Peyer's patch (tissue), 4 donors: ENCODE measurements around the gene DNAJC12. TPM values are rescaled to one million over a fixed set of nuclear protein-coding genes. Genes with fewer than 3 reads are reported as not detected.

Experiments
- DNase-seq, 3 donors: peaks; one replicate each; pipeline ENCODE4 v3.0.0-alpha.2; 2017 to 2019
- H3K27ac ChIP-seq, 4 donors: fragments of 200-600 bp; sonication (generic); one replicate each; pipeline ENCODE4 v1.5.1; 2016 to 2019
- H3K27me3 ChIP-seq, 2 donors: fragments of 200-600 bp; sonication (generic); one replicate each; pipeline ENCODE4 v1.5.1; 2019
- H3K36me3 ChIP-seq, 3 donors: fragments of 200-600 bp; sonication (generic); one replicate each; pipeline ENCODE4 v1.5.1; 2016 to 2019
- H3K4me1 ChIP-seq, 4 donors: fragments of 200-600 bp; sonication (generic); one replicate each; pipeline ENCODE4 v1.5.1; 2016 to 2019
- H3K4me3 ChIP-seq, 4 donors: fragments of 200-600 bp; sonication (generic); 1 replicate in 3 of 4; 2 replicates in 1 of 4; pipeline ENCODE4 v1.5.1; 2016 to 2019; ENCODE audit warnings: mild to moderate bottlenecking in 1 of 4
- H3K9me3 ChIP-seq, 4 donors: fragments of 200-600 bp; sonication (generic); one replicate each; pipeline ENCODE4 v1.5.1; 2016 to 2019; ENCODE audit warnings: mild to moderate bottlenecking in 1 of 4
- POLR2A ChIP-seq, 2 donors: fragments of 450-650 bp; IDR thresholded peaks; one replicate each; pipeline ENCODE4 v1.5.1; 2017; ENCODE audit warnings: antibody characterized with exemption in 2 of 2, mild to moderate bottlenecking in 2 of 2, moderate library complexity in 2 of 2
- total RNA-seq, 4 donors: library from RNA; depleted of rRNA; stranded (reverse); fragments of >200 nt; gene quantifications; one replicate each; pipeline ENCODE4 v1.1.0, GENCODE V29; 2016
- TF ChIP-seq, protein P1 (sequence below), 6 experiments: fragments of 450-650 bp in 4 of 6; fragments of 200-600 bp in 2 of 6; sonication (generic) in 1 of 6; IDR thresholded peaks; one replicate each; pipeline ENCODE4 v1.5.1; 2017 to 2019; ENCODE audit warnings: antibody characterized with exemption in 6 of 6, mild to moderate bottlenecking in 3 of 6, moderate library complexity in 1 of 6

Gene DNAJC12
- total RNA-seq, 4 donors from 2014 or later: 1.8 to 3.3 (median 1.9) TPM; not detected in 1

DNA sequence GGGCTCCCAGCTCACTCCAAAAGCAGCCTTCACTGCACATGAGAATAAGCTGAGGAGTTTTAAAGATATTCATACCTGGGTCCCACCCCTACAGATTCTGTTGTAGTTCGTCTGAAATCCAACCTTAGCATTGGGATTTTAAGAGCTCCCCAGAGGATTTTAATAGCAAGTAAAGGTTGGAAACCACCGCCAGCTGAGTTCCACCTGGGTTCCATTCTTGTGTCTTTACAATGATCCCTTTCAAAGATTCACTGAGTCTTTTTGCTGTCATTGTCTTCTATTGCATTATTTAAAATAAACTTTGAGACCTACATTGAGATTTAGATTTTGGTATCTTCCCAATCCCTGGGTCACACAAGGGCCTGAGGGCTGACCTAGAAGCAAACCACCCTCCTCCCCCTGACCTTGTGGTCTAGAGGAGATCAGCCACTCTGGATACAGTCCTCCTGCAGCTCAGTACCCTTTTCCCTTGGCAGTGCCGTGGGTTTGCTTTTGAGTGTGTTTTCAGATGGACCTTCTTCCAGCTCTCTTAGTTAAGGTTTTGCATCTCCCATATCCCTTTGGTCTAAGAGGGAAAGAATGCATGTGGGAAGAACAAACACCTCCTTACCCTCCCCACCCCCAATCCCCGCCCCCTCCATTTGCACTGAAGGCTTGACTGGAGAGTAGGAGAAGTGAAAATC lies 23.9 kb upstream of the DNAJC12 start:
- TF ChIP-seq, protein P1, sequence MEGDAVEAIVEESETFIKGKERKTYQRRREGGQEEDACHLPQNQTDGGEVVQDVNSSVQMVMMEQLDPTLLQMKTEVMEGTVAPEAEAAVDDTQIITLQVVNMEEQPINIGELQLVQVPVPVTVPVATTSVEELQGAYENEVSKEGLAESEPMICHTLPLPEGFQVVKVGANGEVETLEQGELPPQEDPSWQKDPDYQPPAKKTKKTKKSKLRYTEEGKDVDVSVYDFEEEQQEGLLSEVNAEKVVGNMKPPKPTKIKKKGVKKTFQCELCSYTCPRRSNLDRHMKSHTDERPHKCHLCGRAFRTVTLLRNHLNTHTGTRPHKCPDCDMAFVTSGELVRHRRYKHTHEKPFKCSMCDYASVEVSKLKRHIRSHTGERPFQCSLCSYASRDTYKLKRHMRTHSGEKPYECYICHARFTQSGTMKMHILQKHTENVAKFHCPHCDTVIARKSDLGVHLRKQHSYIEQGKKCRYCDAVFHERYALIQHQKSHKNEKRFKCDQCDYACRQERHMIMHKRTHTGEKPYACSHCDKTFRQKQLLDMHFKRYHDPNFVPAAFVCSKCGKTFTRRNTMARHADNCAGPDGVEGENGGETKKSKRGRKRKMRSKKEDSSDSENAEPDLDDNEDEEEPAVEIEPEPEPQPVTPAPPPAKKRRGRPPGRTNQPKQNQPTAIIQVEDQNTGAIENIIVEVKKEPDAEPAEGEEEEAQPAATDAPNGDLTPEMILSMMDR (IDR thresholded peaks at IDR 0.05): no peak
- TF ChIP-seq POLR2A (IDR thresholded peaks at IDR 0.05): no peak
- Histone ChIP-seq H3K9me3 (no peaks in the 10 kb centered on the region), H3K36me3 (no peaks in the 10 kb centered on the region), H3K4me1 (no peaks in the 10 kb centered on the region), H3K27me3 (no peaks in the 10 kb centered on the region), H3K4me3 (no peak overlapping the region), H3K27ac (no peak overlapping the region)
- no peak for DNase-seq

DNA sequence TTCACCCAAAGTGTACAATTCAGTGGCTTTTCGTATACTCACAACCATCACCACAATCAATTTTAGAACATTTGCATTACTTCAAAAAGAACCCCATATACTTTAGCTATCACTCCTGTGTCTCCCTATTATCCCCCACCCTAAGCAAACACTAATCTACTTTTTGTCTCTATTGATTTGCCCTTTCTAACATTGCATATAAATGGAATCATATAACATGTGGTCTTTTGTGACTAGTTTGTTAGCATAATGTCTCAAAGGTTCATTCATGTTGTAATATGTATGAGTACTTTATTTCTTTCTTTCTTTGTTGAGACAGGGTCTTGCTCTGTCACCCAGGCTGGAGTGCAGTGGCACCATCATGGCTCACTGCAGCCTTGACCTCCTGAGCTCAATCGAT lies 21.0 kb upstream of the DNAJC12 start:
- H3K4me3 ChIP-seq: no peak overlapping the region
- H3K4me1 ChIP-seq: no peaks in the 10 kb centered on the region
- H3K27ac ChIP-seq: no peak overlapping the region
- no peaks in the 10 kb centered on the region for H3K27me3 ChIP-seq
- no peaks in the 10 kb centered on the region for H3K36me3 ChIP-seq
- no peak for TF ChIP-seq POLR2A (IDR thresholded peaks at IDR 0.05)
- TF ChIP-seq, protein P1 (IDR thresholded peaks at IDR 0.05): no peak
- H3K9me3 ChIP-seq: no peaks in the 10 kb centered on the region
- DNase-seq: no peak

DNA sequence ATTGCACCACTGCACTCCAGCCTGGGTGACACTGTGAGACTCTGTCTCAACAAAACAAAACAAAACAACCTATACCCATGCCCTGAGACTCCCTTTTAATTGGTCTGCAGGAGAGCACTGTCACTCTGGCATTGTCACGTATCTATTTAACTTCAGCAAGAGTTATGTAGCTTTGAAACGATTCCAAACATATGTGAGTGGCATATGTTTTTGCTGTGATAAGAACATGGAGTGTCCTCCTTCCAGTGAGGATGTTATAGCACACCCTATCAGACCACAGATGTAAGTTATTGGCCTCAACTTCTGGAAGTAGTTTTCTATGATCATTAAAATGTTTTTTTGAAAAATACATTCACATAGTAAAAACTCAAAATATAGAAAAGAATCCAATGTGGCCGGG lies 15.5 kb upstream of the DNAJC12 start:
- no peak for TF ChIP-seq POLR2A (IDR thresholded peaks at IDR 0.05)
- TF ChIP-seq, protein P1 (IDR thresholded peaks at IDR 0.05): no peak
- Histone ChIP-seq H3K27me3 (no peaks in the 10 kb centered on the region), H3K9me3 (no peaks in the 10 kb centered on the region), H3K27ac (no peak overlapping the region), H3K4me3 (no peak overlapping the region), H3K36me3 (no peaks in the 10 kb centered on the region), H3K4me1 (peaks cover 0 to 4% (median 0%) of the 10 kb centered on the region in 4 donors)
- DNase-seq: no peak

DNA sequence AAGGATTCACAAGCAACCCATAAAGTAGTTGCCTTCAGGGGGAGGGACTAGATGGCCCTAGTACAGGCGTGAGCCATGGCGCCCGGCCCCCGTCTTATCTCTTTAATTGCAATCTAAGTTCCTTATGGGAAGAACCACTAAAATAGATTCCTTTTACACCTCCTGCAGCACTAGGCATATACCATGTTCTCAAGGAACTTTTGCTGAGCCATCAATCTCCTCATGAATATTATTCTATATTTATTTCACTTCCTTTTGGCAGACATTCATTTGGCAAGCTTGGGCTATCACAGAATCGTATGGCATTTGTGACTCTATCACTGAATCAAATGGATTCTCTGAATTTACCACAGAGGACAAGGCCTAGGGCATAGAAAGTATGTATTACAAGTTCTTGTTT lies 14.8 kb upstream of the DNAJC12 start:
- no peak overlapping the region for H3K27ac ChIP-seq
- no peak overlapping the region for H3K4me3 ChIP-seq
- H3K36me3 ChIP-seq: no peaks in the 10 kb centered on the region
- no peak for TF ChIP-seq POLR2A (IDR thresholded peaks at IDR 0.05)
- TF ChIP-seq, protein P1 (IDR thresholded peaks at IDR 0.05): no peak
- DNase-seq: no peak
- no peaks in the 10 kb centered on the region for H3K9me3 ChIP-seq
- no peaks in the 10 kb centered on the region for H3K27me3 ChIP-seq
- peaks cover 0 to 4% (median 0%) of the 10 kb centered on the region in 4 donors for H3K4me1 ChIP-seq

DNA sequence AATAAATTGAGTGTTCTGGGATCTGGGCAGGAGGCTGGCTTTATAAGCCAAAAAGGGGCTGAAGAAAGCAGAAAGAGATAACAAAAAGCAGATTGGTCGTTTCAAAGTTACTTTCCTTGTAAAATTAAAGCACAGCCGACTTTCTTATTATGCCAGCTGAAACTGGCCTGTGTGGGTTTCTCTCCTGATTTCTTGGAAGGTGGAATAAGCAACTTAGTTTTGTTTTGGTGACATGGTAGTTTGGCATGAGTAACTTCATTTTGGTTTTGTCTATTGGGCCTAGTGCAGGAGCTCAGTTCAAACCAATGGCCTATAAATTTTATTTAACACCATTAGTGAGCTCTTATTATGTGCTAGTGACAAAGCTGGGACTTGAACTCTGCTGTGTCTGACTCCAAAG lies 13.2 kb upstream of the DNAJC12 start:
- Histone ChIP-seq H3K27me3 (no peaks in the 10 kb centered on the region), H3K36me3 (no peaks in the 10 kb centered on the region), H3K27ac (no peak overlapping the region), H3K9me3 (no peaks in the 10 kb centered on the region), H3K4me3 (no peak overlapping the region), H3K4me1 (peaks cover 0 to 4% (median 0%) of the 10 kb centered on the region in 4 donors)
- no peak for TF ChIP-seq POLR2A (IDR thresholded peaks at IDR 0.05)
- TF ChIP-seq, protein P1 (IDR thresholded peaks at IDR 0.05): no peak
- no peak for DNase-seq
